ENCODE data around the gene VSTM2B. TPM values are rescaled to one million over a fixed set of nuclear protein-coding genes. Genes with fewer than 3 reads are reported as not detected.

Gene VSTM2B
- polyA plus RNA-seq, 1 donor (not counting 4 experiments of a cell fraction or from before 2014, with no cell fraction given), result not detected

GRCh38 chr19:29535214-29535831 is 9.5 kb downstream of the VSTM2B start:
- Histone ChIP-seq H3K9me1 (ENCODE audit: control insufficient read depth, extremely low read depth, insufficient read depth, low read length) (no peaks in the 10 kb centered on the region), H3K27me3 (ENCODE audit: control insufficient read depth, extremely low read depth, insufficient read depth, low read length) (peaks cover 14% of the 10 kb centered on the region), H3K27ac (ENCODE audit: control insufficient read depth, insufficient read depth, low read length) (no peak overlapping the region), H3K4me2 (ENCODE audit: control insufficient read depth, extremely low read depth, insufficient read depth, low read depth, low read length) (no peak overlapping the region), H3K9ac (ENCODE audit: control insufficient read depth, extremely low read depth, insufficient read depth, low read length) (no peak overlapping the region), H3K36me3 (ENCODE audit: control insufficient read depth in 2 of 2, extremely low read depth in 1 of 2, insufficient read depth in 2 of 2, low read length in 2 of 2) (no peaks in the 10 kb centered on the region), H3K4me3 (ENCODE audit: control insufficient read depth in 2 of 3, extremely low read depth in 1 of 3, insufficient read depth in 2 of 3, low read depth in 1 of 3, low read length in 3 of 3) (no peak overlapping the region), H3K9me3 (ENCODE audit: control insufficient read depth, low read depth, low read length) (no peaks in the 10 kb centered on the region), H3K4me1 (ENCODE audit: control insufficient read depth, extremely low read depth, insufficient read depth, low read length) (no peaks in the 10 kb centered on the region), H3K79me2 (ENCODE audit: control insufficient read depth, insufficient read depth, low read length) (no peaks in the 10 kb centered on the region), H2AFZ (ENCODE audit: control insufficient read depth, low read length) (no peak overlapping the region), H4K20me1 (ENCODE audit: control insufficient read depth, extremely low read depth, insufficient read depth, low read length) (no peaks in the 10 kb centered on the region)
- TF ChIP-seq EZH2 (IDR thresholded peaks at IDR 0.05; ENCODE audit: low read length), result no peak
- TF ChIP-seq, protein P1, sequence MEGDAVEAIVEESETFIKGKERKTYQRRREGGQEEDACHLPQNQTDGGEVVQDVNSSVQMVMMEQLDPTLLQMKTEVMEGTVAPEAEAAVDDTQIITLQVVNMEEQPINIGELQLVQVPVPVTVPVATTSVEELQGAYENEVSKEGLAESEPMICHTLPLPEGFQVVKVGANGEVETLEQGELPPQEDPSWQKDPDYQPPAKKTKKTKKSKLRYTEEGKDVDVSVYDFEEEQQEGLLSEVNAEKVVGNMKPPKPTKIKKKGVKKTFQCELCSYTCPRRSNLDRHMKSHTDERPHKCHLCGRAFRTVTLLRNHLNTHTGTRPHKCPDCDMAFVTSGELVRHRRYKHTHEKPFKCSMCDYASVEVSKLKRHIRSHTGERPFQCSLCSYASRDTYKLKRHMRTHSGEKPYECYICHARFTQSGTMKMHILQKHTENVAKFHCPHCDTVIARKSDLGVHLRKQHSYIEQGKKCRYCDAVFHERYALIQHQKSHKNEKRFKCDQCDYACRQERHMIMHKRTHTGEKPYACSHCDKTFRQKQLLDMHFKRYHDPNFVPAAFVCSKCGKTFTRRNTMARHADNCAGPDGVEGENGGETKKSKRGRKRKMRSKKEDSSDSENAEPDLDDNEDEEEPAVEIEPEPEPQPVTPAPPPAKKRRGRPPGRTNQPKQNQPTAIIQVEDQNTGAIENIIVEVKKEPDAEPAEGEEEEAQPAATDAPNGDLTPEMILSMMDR (optimal IDR thresholded peaks at IDR 0.05 in 1 of 3, IDR thresholded peaks at IDR 0.05 in 1 of 3, conservative IDR thresholded peaks at IDR 0.05 in 1 of 3; ENCODE audit: extremely low read depth in 1 of 3, insufficient read depth in 2 of 3, low read length in 3 of 3), result no peak
- FAIRE-seq (no peak), DNase-seq (ENCODE audit: low read depth, low spot score) (no peak)
- dilution Hi-C loops (cut with MboI; ENCODE audit: extremely low pct_ligation_motif_present, low sequenced_read_pairs), result no loop called here

DNA sequence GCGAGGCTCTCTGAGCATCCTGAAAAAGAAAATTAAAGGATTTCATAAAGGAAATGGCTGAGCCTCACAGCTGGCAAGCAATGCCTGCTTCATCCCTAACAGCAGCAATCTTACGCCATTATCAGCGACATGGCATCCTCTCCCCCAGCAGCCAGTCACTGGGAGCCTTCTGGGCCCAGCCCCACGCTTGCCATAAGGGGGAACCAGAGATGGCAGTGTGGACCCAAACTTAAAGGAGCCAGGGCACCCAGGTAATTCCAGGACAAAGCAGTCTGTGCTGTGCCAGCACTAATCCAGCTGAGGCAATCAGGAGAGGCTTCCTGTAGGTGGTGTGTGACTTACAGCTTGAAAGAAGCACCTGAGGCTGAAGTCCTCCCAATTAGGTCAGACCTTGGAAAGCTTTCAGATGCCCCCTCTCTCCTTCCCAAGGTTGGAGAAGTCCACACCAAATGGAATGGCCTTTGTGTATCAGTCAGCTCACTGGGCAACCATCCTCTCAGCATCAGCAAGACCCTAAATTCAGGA is 10.3 kb downstream of the VSTM2B start:
- FAIRE-seq, result no peak

More for the DNA sequence above, 10.3 kb downstream of the VSTM2B start:
- no peak overlapping the region for H3K4me2 ChIP-seq (ENCODE audit: control insufficient read depth, extremely low read depth, insufficient read depth, low read depth, low read length)
- no peaks in the 10 kb centered on the region for H3K9me1 ChIP-seq (ENCODE audit: control insufficient read depth, extremely low read depth, insufficient read depth, low read length)
- no peaks in the 10 kb centered on the region for H3K36me3 ChIP-seq (ENCODE audit: control insufficient read depth in 2 of 2, extremely low read depth in 1 of 2, insufficient read depth in 2 of 2, low read length in 2 of 2)
- no peaks in the 10 kb centered on the region for H3K4me1 ChIP-seq (ENCODE audit: control insufficient read depth, extremely low read depth, insufficient read depth, low read length)
- TF ChIP-seq, protein P1 (optimal IDR thresholded peaks at IDR 0.05 in 1 of 3, IDR thresholded peaks at IDR 0.05 in 1 of 3, conservative IDR thresholded peaks at IDR 0.05 in 1 of 3; ENCODE audit: extremely low read depth in 1 of 3, insufficient read depth in 2 of 3, low read length in 3 of 3), result no peak
- no peak for TF ChIP-seq EZH2 (IDR thresholded peaks at IDR 0.05; ENCODE audit: low read length)
- dilution Hi-C loops (cut with MboI; ENCODE audit: extremely low pct_ligation_motif_present, low sequenced_read_pairs), result no loop called here
- no peaks in the 10 kb centered on the region for H4K20me1 ChIP-seq (ENCODE audit: control insufficient read depth, extremely low read depth, insufficient read depth, low read length)
- no peak overlapping the region for H3K9ac ChIP-seq (ENCODE audit: control insufficient read depth, extremely low read depth, insufficient read depth, low read length)
- DNase-seq (ENCODE audit: low read depth, low spot score), result no peak
- H3K27ac ChIP-seq (ENCODE audit: control insufficient read depth, insufficient read depth, low read length), result no peak overlapping the region
- H3K79me2 ChIP-seq (ENCODE audit: control insufficient read depth, insufficient read depth, low read length), result no peaks in the 10 kb centered on the region
- peaks cover 9% of the 10 kb centered on the region for H3K27me3 ChIP-seq (ENCODE audit: control insufficient read depth, extremely low read depth, insufficient read depth, low read length)
- no peak overlapping the region for H3K4me3 ChIP-seq (ENCODE audit: control insufficient read depth in 2 of 3, extremely low read depth in 1 of 3, insufficient read depth in 2 of 3, low read depth in 1 of 3, low read length in 3 of 3)
- H3K9me3 ChIP-seq (ENCODE audit: control insufficient read depth, low read depth, low read length), result no peaks in the 10 kb centered on the region
- H2AFZ ChIP-seq (ENCODE audit: control insufficient read depth, low read length), result no peak overlapping the region
